ENCODE results near the gene STPG1.

The STPG1 gene

DNA sequence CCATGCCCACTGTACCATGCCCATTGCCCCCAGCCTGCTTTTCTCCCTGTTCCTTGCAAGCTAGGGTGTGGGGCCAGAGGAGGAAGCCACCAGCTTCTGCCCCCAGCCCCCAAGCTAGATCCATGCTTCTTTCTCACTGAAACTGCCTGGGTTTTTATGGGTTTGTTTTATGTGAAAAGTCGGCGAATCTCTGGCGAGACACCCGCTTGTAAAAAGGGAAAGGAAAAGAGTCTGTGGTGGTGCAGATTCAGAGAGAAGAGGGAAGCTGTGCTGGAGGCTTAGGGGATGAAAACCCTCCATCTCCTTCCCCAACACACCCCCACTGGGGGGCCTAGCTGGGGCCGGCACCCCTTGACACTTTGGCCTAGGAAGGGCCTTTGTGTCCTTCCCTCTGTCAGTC lies 68.2 kb downstream of the STPG1 start:
- no peak overlapping the region for H3K27ac ChIP-seq
- no peaks in the 10 kb centered on the region for H3K36me3 ChIP-seq
- TF ChIP-seq CTCF (IDR thresholded peaks at IDR 0.05) = no peak
- no peaks in the 10 kb centered on the region for H3K9me3 ChIP-seq
- peaks cover 0 to 17% of the 10 kb centered on the region in 2 donors for H3K27me3 ChIP-seq
- intact Hi-C loops (cut with DNase I; ENCODE audit: low total_unique reads) = no loop called here
- DNase-seq = no peak
- no peak overlapping the region for H3K4me3 ChIP-seq
- H3K4me1 ChIP-seq = no peaks in the 10 kb centered on the region

- Histone ChIP-seq H3K27ac (no peak overlapping the region), H3K4me1 (no peaks in the 10 kb centered on the region), H3K27me3 (peaks cover 0 to 17% of the 10 kb centered on the region in 2 donors), H3K4me3 (no peak overlapping the region), H3K9me3 (no peaks in the 10 kb centered on the region), H3K36me3 (no peaks in the 10 kb centered on the region)
- no peak for TF ChIP-seq CTCF (IDR thresholded peaks at IDR 0.05)
- intact Hi-C loops (cut with DNase I; ENCODE audit: low total_unique reads) = no loop called here
- DNase-seq = no peak
Measured at GRCh38 chr1:24344090-24344742, 69.4 kb downstream of the STPG1 start.

GRCh38 chr1:24343412-24344089 lies 70.0 kb downstream of the STPG1 start:
- intact Hi-C loops (cut with DNase I; ENCODE audit: low total_unique reads) = no loop called here
- Histone ChIP-seq H3K27me3 (peaks cover 0 to 17% of the 10 kb centered on the region in 2 donors), H3K4me3 (no peak overlapping the region), H3K4me1 (no peaks in the 10 kb centered on the region), H3K27ac (no peak overlapping the region), H3K9me3 (no peaks in the 10 kb centered on the region), H3K36me3 (no peaks in the 10 kb centered on the region)
- no peak for TF ChIP-seq CTCF (IDR thresholded peaks at IDR 0.05)
- no peak for DNase-seq

- Histone ChIP-seq H3K27me3 (peaks cover 0 to 5% of the 10 kb centered on the region in 2 donors), H3K36me3 (no peaks in the 10 kb centered on the region), H3K4me1 (no peaks in the 10 kb centered on the region), H3K27ac (no peak overlapping the region), H3K4me3 (no peak overlapping the region), H3K9me3 (no peaks in the 10 kb centered on the region)
- no peak for DNase-seq
- no peak for TF ChIP-seq CTCF (IDR thresholded peaks at IDR 0.05)
- intact Hi-C loops (cut with DNase I; ENCODE audit: low total_unique reads) = no loop called here
Measured at GRCh38 chr1:24341260-24341659, 72.3 kb downstream of the STPG1 start.

- Histone ChIP-seq H3K27ac (no peak overlapping the region), H3K9me3 (no peaks in the 10 kb centered on the region), H3K4me1 (no peaks in the 10 kb centered on the region), H3K27me3 (peaks cover 0 to 4% of the 10 kb centered on the region in 2 donors), H3K36me3 (no peaks in the 10 kb centered on the region), H3K4me3 (no peak overlapping the region)
- intact Hi-C loops (cut with DNase I; ENCODE audit: low total_unique reads) = no loop called here
- no peak for DNase-seq
- no peak for TF ChIP-seq CTCF (IDR thresholded peaks at IDR 0.05)
Measured at GRCh38 chr1:24340770-24341169, 72.8 kb downstream of the STPG1 start.

Data from tibial artery (tissue), 4 donors.